ENCODE data around the gene DDR2.

- peak; percentile 59 for TF ChIP-seq CTCF (IDR thresholded peaks at IDR 0.05)
- no peak for TF ChIP-seq EZH2phosphoT487 (IDR thresholded peaks at IDR 0.05)
- no peak for TF ChIP-seq EZH2 (IDR thresholded peaks at IDR 0.05)
These were observed 4.5 kb upstream of the DDR2 start for GRCh38 chr1:162627662-162628296.
